K562 (cell line): ENCODE measurements around the gene HSF4. TPM values are rescaled to one million over a fixed set of nuclear protein-coding genes. Genes with fewer than 3 reads are reported as not detected.

Experiments
- CXXC5 ChIP-seq: fragments of 250-450 bp; sonication (Bioruptor Pico); IDR thresholded peaks from 2 replicates; pipeline ENCODE4 v1.8.0; 2022; ENCODE audit warnings: inconsistent platforms, mild to moderate bottlenecking, moderate library complexity
- DPF2 ChIP-seq: fragments of 450-650 bp; IDR thresholded peaks from 2 replicates; pipeline ENCODE4 v1.6.1; 2016
- HMG20A ChIP-seq: fragments of 450-650 bp; formaldehyde crosslinking; conservative IDR thresholded peaks from 2 replicates; pipeline ENCODE4 v1.4.0; 2020; ENCODE audit warnings: mild to moderate bottlenecking, mixed read lengths
- JUN ChIP-seq, 2 experiments: sonication (generic) in 1 of 2; formaldehyde crosslinking in 1 of 2; IDR thresholded peaks; 2 replicates each; pipeline versions ENCODE4 v1.6.1 to v1.8.0; 2012 to 2022; ENCODE audit warnings: borderline replicate concordance in 2 of 2, mild to moderate bottlenecking in 2 of 2, improper control_type of control experiment in 1 of 2, low read depth in 1 of 2, low read length in 1 of 2, missing genetic modification reagents in 1 of 2
- MAZ ChIP-seq, 2 experiments: fragments of 450-650 bp in 1 of 2; sonication (generic) in 1 of 2; formaldehyde crosslinking; IDR thresholded peaks in 1 of 2; conservative IDR thresholded peaks in 1 of 2; 2 replicates each; pipeline versions ENCODE4 v1.4.0 to v1.5.0; 2020; ENCODE audit warnings: mild to moderate bottlenecking in 1 of 2, missing genetic modification reagents in 1 of 2
- MYNN ChIP-seq, 2 experiments: sonication (generic); formaldehyde crosslinking in 1 of 2; IDR thresholded peaks; 2 replicates each; pipeline versions ENCODE4 v1.5.0 to v1.6.1; 2016 to 2020; ENCODE audit warnings: antibody characterized with exemption in 1 of 2, missing genetic modification reagents in 1 of 2
- NR2C2 ChIP-seq, 2 experiments: fragments of 200-800 bp in 1 of 2; sonication (Bioruptor generic) in 1 of 2; sonication (generic) in 1 of 2; formaldehyde crosslinking in 1 of 2; IDR thresholded peaks; 2 replicates each; pipeline versions ENCODE4 v1.6.1 to v1.8.0; 2016 to 2022; ENCODE audit warnings: mild to moderate bottlenecking in 1 of 2, missing compliant biosample characterization in 1 of 2, missing genetic modification characterization in 1 of 2, missing genetic modification reagents in 1 of 2
- PRMT5 ChIP-seq: sonication (generic); formaldehyde crosslinking; IDR thresholded peaks from 2 replicates; pipeline ENCODE4 v1.5.0; 2020; ENCODE audit warnings: missing genetic modification reagents
- RNF2 ChIP-seq: sonication (generic); IDR thresholded peaks from 2 replicates; pipeline ENCODE4 v1.6.1; 2016
- SOX6 ChIP-seq: fragments of 450-650 bp; IDR thresholded peaks from 2 replicates; pipeline ENCODE4 v1.6.1; 2014; ENCODE audit warnings: mild to moderate bottlenecking
- SREBF2 ChIP-seq: sonication (generic); formaldehyde crosslinking; IDR thresholded peaks from 2 replicates; pipeline ENCODE4 v1.4.0; 2020; ENCODE audit warnings: mild to moderate bottlenecking, missing genetic modification reagents
- TOE1 ChIP-seq, 2 experiments: fragments of 450-650 bp in 1 of 2; sonication (generic) in 1 of 2; formaldehyde crosslinking in 1 of 2; IDR thresholded peaks; 2 replicates each; pipeline versions ENCODE4 v1.7.1 to v1.8.0; 2016 to 2022; ENCODE audit warnings: borderline replicate concordance in 2 of 2, mild to moderate bottlenecking in 2 of 2, antibody characterized with exemption in 1 of 2, inconsistent platforms in 1 of 2, low read depth in 1 of 2, missing genetic modification reagents in 1 of 2, moderate library complexity in 1 of 2
- polyA plus RNA-seq, 8 experiments: library from polyadenylated mRNA; depleted of rRNA in 4 of 8; stranded (reverse) in 5 of 8; unstranded in 3 of 8; fragments of >200 nt; fragmentation: Nextera tagmentation in 2 of 8; fragmentation: Illumina TruSeq in 1 of 8; extraction: Ambion mirVana in 2 of 8; extraction: Trizol in 1 of 8; gene quantifications; 2 replicates each; pipeline versions ENCODE4 v1.2.1 to v1.2.3, GENCODE V29; 2011 to 2014; ENCODE audit warnings: inconsistent platforms in 1 of 8, missing spikeins in 1 of 8
- total RNA-seq, 7 experiments: library from RNA; depleted of rRNA in 6 of 7; stranded (reverse); fragments of >200 nt in 6 of 7; fragmentation: Illumina TruSeq in 2 of 7; extraction: Trizol in 2 of 7; gene quantifications; 2 replicates each; pipeline versions ENCODE4 v1.2.1 to v1.2.3, GENCODE V29; 2011 to 2021; ENCODE audit warnings: low replicate concordance in 1 of 7
- TF ChIP-seq, protein P1 (sequence below): sonication (generic); formaldehyde crosslinking; IDR thresholded peaks from 2 replicates; pipeline ENCODE4 v1.8.0; 2022; ENCODE audit warnings: missing genetic modification reagents, mild to moderate bottlenecking, moderate library complexity, borderline replicate concordance
- TF ChIP-seq, protein P2 (sequence below): conservative IDR thresholded peaks from 2 replicates; pipeline ENCODE4 v1.6.1; 2011; ENCODE audit warnings: low read depth, mild to moderate bottlenecking, low read length; ENCODE audit not compliant: control insufficient read depth
- TF ChIP-seq, protein P3 (sequence below), 3 experiments: fragments of 200-800 bp in 1 of 3; fragments of 250-450 bp in 1 of 3; fragments of 450-650 bp in 1 of 3; sonication (Bioruptor Pico) in 1 of 3; sonication (Bioruptor generic) in 1 of 3; formaldehyde crosslinking in 1 of 3; IDR thresholded peaks; 2 replicates each; pipeline versions ENCODE4 v1.6.1 to v1.8.0; 2016 to 2022; ENCODE audit warnings: mild to moderate bottlenecking in 2 of 3, missing genetic modification characterization in 2 of 3, missing compliant biosample characterization in 1 of 3, moderate library complexity in 1 of 3
- TF ChIP-seq, protein P4 (sequence below): sonication (generic); formaldehyde crosslinking; IDR thresholded peaks from 2 replicates; pipeline ENCODE4 v1.8.0; 2022; ENCODE audit warnings: mild to moderate bottlenecking, missing genetic modification reagents
- TF ChIP-seq, protein P5 (sequence below): fragments of 250-450 bp; sonication (Bioruptor Pico); IDR thresholded peaks from 2 replicates; pipeline ENCODE4 v1.8.0; 2021; ENCODE audit warnings: borderline replicate concordance, mild to moderate bottlenecking, moderate library complexity; ENCODE audit not compliant: poor library complexity, severe bottlenecking

The HSF4 gene
- total and polyA plus RNA-seq, 9 of the 15 experiments (the other 6 are each of a cell fraction or from before 2014, with no cell fraction given) = 0.50 to 35.4 (median 8.8) TPM; not detected in 1

DNA sequence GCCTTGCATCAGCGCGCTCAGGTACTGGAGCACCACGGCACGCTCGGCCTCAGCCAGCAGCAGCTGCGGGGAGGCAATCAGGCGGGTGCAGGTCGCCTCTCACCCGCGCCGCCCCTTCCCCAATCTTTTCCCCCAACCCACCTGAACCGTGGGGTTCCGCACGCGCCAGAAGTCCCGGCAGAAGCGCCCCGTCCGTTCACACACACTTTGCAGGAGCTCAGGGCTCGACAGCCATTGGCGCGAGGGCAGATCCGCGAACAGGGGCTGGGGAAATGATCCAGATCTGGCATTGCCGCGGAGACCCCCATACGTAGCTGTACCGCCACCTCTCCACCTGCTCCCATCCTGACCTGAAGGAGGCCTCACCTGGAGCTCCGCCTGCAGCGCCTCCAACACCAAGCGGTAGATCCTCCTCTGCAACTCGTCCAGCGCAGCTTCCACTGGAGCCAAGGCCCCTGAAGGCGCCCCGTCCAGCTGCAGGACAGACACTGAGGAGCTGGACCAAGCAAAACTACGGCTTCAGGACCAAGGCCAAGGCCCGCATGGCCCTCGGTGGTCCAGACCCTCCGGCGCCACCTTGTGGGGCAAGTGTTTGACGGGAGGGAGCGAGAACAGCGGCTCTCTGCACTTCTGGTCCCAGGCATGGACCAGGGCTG, 20.6 kb downstream of the HSF4 start (continued):
- TF ChIP-seq, protein P1, sequence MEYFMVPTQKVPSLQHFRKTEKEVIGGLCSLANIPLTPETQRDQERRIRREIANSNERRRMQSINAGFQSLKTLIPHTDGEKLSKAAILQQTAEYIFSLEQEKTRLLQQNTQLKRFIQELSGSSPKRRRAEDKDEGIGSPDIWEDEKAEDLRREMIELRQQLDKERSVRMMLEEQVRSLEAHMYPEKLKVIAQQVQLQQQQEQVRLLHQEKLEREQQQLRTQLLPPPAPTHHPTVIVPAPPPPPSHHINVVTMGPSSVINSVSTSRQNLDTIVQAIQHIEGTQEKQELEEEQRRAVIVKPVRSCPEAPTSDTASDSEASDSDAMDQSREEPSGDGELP (CRISPR knock-in tag) = peak; percentile 97
- TF ChIP-seq, protein P2, sequence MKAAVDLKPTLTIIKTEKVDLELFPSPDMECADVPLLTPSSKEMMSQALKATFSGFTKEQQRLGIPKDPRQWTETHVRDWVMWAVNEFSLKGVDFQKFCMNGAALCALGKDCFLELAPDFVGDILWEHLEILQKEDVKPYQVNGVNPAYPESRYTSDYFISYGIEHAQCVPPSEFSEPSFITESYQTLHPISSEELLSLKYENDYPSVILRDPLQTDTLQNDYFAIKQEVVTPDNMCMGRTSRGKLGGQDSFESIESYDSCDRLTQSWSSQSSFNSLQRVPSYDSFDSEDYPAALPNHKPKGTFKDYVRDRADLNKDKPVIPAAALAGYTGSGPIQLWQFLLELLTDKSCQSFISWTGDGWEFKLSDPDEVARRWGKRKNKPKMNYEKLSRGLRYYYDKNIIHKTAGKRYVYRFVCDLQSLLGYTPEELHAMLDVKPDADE = peak; percentile 58; the same call in 1 of the 2 replicates
- TF ChIP-seq RNF2 = 0 out of 2 replicates have a peak, but pooled peaks have one; percentile 21
- TF ChIP-seq, protein P3, sequence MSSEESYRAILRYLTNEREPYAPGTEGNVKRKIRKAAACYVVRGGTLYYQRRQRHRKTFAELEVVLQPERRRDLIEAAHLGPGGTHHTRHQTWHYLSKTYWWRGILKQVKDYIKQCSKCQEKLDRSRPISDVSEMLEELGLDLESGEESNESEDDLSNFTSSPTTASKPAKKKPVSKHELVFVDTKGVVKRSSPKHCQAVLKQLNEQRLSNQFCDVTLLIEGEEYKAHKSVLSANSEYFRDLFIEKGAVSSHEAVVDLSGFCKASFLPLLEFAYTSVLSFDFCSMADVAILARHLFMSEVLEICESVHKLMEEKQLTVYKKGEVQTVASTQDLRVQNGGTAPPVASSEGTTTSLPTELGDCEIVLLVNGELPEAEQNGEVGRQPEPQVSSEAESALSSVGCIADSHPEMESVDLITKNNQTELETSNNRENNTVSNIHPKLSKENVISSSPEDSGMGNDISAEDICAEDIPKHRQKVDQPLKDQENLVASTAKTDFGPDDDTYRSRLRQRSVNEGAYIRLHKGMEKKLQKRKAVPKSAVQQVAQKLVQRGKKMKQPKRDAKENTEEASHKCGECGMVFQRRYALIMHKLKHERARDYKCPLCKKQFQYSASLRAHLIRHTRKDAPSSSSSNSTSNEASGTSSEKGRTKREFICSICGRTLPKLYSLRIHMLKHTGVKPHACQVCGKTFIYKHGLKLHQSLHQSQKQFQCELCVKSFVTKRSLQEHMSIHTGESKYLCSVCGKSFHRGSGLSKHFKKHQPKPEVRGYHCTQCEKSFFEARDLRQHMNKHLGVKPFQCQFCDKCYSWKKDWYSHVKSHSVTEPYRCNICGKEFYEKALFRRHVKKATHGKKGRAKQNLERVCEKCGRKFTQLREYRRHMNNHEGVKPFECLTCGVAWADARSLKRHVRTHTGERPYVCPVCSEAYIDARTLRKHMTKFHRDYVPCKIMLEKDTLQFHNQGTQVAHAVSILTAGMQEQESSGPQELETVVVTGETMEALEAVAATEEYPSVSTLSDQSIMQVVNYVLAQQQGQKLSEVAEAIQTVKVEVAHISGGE (CRISPR knock-in tag; IDR thresholded peaks at IDR 0.05) = peak in 1 of 3 experiments; percentile 24; a peak in 1 of 6 replicates
- peak; percentile 88 for TF ChIP-seq PRMT5
- TF ChIP-seq CXXC5 (CRISPR knock-in tag) = peak; percentile 44
- TF ChIP-seq, protein P4, sequence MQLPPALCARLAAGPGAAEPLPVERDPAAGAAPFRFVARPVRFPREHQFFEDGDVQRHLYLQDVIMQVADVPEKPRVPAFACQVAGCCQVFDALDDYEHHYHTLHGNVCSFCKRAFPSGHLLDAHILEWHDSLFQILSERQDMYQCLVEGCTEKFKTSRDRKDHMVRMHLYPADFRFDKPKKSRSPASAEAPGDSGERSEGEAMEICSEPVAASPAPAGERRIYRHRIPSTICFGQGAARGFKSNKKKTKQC (CRISPR knock-in tag) = peak; percentile 99
- TF ChIP-seq HMG20A (CRISPR knock-in tag) = no peak
- TF ChIP-seq NR2C2 (CRISPR knock-in tag; IDR thresholded peaks at IDR 0.05) = peak; percentile 77
- TF ChIP-seq NR2C2 (tag; IDR thresholded peaks at IDR 0.05) = no peak
- TF ChIP-seq MYNN (IDR thresholded peaks at IDR 0.05) = peak; percentile 66
- no peak for TF ChIP-seq MYNN (CRISPR knock-in tag; IDR thresholded peaks at IDR 0.05)
- TF ChIP-seq MAZ (CRISPR knock-in tag; conservative IDR thresholded peaks at IDR 0.05 in 1 of 2, IDR thresholded peaks at IDR 0.05 in 1 of 2) = peak in 1 of 2 experiments; percentile 97; a peak in 2 of 4 replicates
- TF ChIP-seq, protein P5, sequence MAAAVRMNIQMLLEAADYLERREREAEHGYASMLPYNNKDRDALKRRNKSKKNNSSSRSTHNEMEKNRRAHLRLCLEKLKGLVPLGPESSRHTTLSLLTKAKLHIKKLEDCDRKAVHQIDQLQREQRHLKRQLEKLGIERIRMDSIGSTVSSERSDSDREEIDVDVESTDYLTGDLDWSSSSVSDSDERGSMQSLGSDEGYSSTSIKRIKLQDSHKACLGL (CRISPR knock-in tag) = peak; percentile 63
- peak; percentile 29; the same call in 1 of the 2 replicates for TF ChIP-seq DPF2
- TF ChIP-seq SOX6 = 0 out of 2 replicates have a peak, but pooled peaks have one; percentile 42
- TF ChIP-seq SREBF2 (CRISPR knock-in tag) = no peak
- TF ChIP-seq JUN (IDR thresholded peaks at IDR 0.05; ENCODE audit: borderline replicate concordance, low read depth, low read length) = peak; percentile 55; the same call in 1 of the 2 replicates
- no peak; the same call in 1 of the 2 replicates for TF ChIP-seq JUN (CRISPR knock-in tag; IDR thresholded peaks at IDR 0.05; ENCODE audit: borderline replicate concordance)
- TF ChIP-seq TOE1 (IDR thresholded peaks at IDR 0.05; ENCODE audit: borderline replicate concordance) = 0 out of 2 replicates have a peak, but pooled peaks have one; percentile 31
- peak; percentile 96; the same call in 1 of the 2 replicates for TF ChIP-seq TOE1 (CRISPR knock-in tag; IDR thresholded peaks at IDR 0.05; ENCODE audit: borderline replicate concordance, low read depth)
